Pons (tissue), 1 donor: Measurements from ENCODE around the gene NUP50.
A peak's percentile ranks its signal among the peaks of the same experiment; 100 is the strongest.
"Not testable (repeated sequence)": the region's sequence is repeated elsewhere in the genome, so short reads cannot be mapped to it uniquely, and the experiment has no call there.

Experiments used
- DNase-seq: peaks from one replicate; pipeline ENCODE4 v3.0.0-alpha.2; 2016; ENCODE audit warnings: low spot score

The NUP50 gene

GRCh38 chr22:45159652-45160462 is 3.9 kb upstream of the NUP50 start:
- no peak for DNase-seq

DNA sequence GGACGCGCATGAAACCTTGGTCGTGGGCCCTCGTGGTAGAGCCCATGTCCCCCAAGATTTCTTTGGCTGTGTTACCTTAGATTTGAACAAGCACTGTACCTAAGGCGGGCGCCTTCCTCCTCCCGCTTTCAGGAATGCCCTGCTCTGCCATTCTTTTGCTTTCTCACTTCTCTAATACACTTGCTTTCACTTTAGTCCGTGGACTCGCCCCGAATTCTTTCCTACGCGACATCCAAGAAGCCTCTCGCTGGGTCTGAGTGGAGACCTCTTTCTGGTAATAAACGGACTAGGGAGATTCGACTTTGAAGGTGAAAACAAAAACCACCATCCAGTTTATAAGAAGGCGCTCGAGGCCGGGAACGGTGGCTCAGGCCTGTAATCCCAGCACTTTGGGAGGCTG is 1.2 kb upstream of the NUP50 start:
- no peak for DNase-seq

- peak; percentile 19 for DNase-seq
These were observed 650 bp upstream of the NUP50 start for GRCh38 chr22:45163099-45163450.

DNA sequence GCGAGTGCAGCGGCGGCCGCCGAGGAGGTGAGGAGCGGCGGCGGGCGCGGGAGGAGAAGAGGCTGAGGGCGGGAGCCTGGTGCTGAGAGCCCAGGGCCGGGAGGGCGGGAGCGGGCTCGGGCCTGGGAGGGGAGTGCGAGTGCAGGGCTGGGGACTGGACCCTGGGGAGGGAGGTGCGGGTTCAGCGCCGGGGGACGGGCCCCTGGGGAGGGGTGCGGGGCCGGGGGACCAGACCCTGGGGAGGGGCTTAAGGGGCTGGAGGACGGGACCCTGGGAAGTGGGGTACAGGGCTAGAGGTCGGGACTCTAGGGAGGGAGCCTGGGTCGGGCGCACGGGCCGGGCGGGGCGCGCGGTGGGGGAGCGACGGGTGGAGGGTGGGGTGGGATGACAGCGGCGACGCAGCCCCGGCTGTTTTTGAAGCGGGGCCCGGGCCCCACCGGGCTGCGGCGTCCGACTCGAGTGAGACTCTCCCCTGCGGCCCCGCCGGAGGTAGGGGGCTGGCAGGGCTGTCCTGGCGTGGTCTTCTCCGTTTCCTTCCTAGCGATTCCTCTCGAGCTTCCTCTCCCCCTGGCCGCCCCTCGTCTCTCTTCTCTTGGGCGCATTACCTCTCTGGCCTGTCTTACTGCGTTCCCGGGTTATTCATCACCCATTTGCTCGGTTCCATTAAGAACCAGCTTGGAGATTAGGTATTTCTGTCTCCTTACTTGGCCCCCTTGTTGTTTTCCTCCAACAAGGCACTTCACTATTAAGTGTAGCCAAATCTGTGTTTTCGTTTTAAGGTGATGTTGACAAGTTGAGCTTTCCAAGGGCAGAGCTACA is 754 bp downstream of the NUP50 start:
- peak; percentile 3 for DNase-seq

DNA sequence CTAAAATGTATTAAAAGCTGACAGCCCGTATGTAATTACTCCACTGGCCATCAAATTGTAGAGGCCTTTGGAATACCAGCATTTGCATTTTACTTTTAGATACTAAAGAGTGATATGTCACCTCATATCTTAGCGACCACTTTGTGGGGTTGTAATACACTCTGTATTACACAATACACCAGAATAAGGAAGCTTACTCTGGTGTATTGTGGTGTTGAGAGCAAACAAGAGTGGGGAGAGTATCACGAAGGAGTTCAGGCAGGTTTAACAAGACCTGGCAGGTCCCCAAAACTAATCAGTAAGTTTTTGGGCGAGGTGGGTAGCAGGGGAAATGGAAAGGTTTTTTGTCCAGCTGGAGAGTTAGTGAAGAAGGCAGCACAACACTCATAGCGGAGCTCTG is 3.2 kb downstream of the NUP50 start:
- DNase-seq, result no peak

- no peak for DNase-seq
These were observed 6.1 kb downstream of the NUP50 start for GRCh38 chr22:45169591-45170466.

- no peak for DNase-seq
These were observed 8.1 kb downstream of the NUP50 start for GRCh38 chr22:45171830-45172229.

DNA sequence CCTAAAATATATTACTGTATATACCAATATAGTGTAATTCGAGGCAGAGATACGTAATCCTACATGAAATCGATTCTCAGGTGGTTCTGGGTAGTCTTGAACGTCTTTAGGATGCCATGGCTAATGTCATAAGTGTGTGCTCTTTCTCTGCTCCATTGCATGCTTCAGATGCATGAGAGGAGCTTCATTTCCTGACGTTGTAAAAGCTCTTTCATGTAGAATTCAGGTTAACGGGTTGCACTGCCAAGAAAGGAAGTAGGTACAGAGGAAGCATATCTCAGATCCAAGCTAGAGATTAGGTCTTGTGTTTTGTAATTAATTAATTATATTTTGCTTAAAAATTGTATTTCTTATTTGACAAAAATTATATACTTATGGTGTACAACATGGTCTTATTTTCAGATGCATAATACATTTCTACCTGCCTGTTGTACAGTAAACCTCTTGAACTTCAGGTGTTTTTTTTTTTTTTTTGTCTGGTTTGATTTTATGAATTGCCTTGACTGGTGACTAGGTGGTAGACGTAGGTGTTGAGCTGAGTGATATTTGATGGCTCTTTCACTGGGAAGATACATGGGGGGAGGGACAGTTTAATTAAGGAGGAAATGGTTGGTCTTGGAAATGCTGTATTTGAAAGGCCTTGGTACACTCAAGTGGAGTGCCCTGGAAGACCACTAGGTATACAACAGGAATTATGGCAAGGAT is 9.3 kb downstream of the NUP50 start:
- no peak for DNase-seq

DNA sequence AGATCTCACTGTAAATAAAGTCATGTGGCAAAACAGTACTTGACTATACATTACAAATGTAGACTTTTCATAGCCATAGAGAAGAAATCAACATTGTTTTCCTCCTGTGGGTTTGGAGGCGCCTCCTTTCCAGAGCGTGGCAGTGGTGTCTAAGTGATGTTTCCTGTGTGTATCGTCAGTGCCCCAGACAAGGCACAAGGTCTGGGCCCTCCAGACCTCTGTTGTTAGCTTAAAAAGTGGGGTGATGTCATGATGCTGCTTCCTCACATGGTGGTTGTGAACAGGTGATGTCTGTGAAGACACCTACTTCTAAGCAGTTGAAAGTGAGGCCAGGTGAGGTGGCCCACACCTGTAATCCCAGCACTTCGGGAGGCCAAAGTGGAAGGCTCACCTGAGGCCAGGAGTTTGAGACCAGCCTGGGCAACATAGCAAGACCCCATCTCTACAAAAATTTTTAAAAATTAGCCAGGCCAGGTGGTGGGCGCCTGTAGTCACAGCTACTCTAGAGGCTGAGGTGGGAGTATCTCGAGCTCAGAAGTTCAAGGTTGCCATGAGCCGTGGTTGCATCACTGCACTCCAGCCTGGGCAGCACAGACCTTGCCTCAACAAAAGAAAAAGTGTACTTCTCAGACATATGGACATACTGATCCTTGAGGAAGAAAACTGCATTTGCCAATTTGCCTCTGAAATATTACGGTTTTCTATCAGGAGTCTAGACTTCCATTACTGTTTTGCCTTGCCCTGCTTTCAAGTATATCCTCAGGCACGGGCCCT is 15.7 kb downstream of the NUP50 start:
- no peak for DNase-seq

DNA sequence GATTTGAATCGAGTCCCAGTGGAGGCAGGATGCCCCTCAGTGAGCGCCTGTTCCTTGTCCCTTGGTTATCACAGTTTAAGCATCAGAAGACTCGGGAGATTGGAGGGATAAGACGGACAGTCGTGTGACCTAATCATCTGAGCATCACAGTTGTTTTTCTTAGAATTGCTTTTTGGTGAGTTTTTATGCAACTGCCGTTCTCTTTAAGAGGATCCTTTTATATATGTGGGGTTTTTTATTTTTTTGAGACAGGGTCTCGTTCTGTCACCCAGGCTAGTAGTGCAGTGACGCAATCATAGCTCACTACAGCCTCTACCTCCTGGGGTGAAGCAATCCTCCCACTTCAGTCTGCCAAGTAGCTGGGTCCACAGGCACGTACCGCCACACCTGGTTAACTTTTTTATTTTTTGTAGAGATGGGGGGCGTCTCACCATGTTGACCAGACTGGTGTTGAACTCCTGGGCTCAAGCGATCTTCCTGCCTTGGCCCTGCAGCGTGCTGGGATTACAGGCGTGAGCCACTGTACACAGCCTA is 16.5 kb downstream of the NUP50 start:
- no peak for DNase-seq

- DNase-seq, result no peak
These were observed 17.5 kb downstream of the NUP50 start for GRCh38 chr22:45181240-45181639.

- DNase-seq, result no peak
These were observed 18.0 kb downstream of the NUP50 start for GRCh38 chr22:45181766-45182165.

DNA sequence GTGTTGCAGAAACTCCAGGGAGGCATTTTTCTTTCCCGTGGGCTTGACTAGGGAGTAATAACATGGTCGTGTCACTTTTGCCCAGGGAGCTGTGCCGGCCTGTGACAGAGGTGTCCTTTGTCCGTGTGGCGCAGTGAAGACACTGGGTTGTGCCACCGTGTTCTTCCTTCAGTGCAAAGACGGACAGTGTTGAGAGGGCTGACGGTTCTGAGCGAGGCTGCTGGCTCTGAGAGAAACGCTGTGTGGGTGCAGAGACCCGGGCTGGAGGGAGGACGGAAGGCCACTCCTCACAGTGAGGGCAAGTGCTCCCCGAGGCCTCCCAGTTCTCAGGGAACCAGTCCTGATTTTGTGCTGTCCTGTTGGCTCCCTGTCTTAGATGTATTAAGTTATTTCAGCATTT is 20.2 kb downstream of the NUP50 start:
- no peak for DNase-seq

- DNase-seq, result no peak
These were observed 22.2 kb downstream of the NUP50 start for GRCh38 chr22:45185718-45186514.

DNA sequence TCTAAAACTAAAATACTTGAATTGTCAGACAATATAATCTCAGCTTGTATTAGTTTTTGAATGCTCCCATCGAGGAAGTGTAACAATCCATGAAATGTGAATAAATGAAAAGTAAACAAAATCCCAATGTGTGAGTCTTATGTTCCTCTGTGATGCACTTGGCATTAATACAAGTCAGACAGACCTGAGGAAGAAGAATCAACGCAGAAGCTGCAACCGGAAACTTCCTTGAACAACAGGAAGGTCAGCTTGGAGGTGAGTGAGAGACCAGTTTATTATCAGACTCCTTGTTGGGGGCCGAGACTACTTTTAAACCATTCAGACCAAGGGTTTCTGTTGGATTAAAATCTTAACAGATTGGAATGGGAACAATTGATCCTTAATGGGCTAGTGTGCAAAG is 24.2 kb downstream of the NUP50 start:
- DNase-seq, result no peak

- no peak for DNase-seq
These were observed 25.1 kb downstream of the NUP50 start for GRCh38 chr22:45188779-45189178.

- DNase-seq, result no peak
These were observed 26.6 kb downstream of the NUP50 start for GRCh38 chr22:45190202-45190872.

DNA sequence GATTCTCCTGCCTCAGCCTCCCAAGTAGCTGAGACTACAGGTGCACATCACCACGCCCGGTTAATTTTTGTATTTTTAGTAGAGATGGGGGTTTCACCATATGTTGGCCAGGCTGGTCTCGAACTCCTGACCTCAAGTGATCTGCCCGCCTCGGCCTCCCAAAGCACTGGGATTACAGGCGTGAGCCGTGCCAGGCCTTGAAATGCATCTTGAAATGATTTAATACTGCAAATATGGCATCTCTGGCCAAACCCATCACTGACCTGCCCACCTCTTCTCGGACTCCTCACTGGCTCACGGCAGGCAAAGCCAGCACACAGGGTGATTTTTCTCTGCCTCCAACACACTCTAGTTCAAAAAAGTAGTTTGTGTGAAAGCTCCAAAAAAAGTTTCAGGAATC is 28.0 kb downstream of the NUP50 start:
- not testable (repeated sequence) for DNase-seq

DNA sequence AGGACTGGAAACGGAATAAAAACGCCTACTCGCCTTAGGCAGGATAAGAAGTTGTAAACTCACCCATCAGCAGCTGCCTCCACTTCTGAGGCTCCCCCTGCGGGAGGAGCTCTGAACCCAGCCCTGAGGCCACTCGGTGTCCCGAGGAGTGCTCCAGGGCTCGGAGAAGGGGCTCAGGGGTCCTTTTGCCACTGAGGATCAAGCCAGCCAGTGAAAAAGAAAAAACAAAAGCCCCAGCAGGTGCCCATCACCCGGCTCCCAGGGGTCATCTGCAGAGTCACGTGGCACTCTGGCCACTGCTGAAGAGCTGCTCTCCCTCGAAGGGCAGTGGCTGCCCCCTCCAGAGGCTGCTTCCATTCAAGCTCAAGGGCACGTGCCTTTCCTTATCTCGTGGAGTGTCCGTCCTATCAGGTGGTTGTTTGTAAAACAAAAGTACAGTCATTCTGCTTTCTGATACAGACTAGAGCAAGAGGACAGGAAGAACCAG is 29.0 kb downstream of the NUP50 start:
- no peak for DNase-seq
